ENCODE results near the gene SYT8.

The SYT8 gene

GRCh38 chr11:1843796-1844195 lies 9.0 kb downstream of the SYT8 start:
- no peak overlapping the region for H3K4me3 ChIP-seq (ENCODE audit: low read length)
- no peak for TF ChIP-seq CTCF (conservative IDR thresholded peaks at IDR 0.05; ENCODE audit: low read depth, low read length)
- DNase-seq (ENCODE audit: low read depth) = no peak

GRCh38 chr11:1844221-1845094 lies 9.7 kb downstream of the SYT8 start:
- no peak for TF ChIP-seq CTCF (conservative IDR thresholded peaks at IDR 0.05; ENCODE audit: low read depth, low read length)
- H3K4me3 ChIP-seq (ENCODE audit: low read length) = no peak overlapping the region
- no peak for DNase-seq (ENCODE audit: low read depth)

DNA sequence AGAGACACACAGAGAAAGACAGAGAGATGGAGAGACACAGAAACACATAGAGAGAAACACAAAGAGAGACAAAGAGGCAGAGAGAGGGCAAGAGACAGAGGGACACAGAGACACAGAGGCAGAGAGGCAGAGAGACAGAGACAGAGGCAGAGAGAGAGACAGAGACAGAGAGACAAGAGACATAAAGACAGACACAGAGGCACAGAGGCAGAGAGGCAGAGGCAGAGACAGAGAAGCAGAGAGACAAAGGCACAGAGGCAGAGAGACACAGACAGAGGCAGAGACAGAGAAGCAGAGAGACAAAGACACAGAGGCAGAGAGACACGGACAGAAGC lies 10.3 kb downstream of the SYT8 start:
- DNase-seq (ENCODE audit: low read depth) = no peak
- TF ChIP-seq CTCF (conservative IDR thresholded peaks at IDR 0.05; ENCODE audit: low read depth, low read length) = no peak
- H3K4me3 ChIP-seq (ENCODE audit: low read length) = no peak overlapping the region

DNA sequence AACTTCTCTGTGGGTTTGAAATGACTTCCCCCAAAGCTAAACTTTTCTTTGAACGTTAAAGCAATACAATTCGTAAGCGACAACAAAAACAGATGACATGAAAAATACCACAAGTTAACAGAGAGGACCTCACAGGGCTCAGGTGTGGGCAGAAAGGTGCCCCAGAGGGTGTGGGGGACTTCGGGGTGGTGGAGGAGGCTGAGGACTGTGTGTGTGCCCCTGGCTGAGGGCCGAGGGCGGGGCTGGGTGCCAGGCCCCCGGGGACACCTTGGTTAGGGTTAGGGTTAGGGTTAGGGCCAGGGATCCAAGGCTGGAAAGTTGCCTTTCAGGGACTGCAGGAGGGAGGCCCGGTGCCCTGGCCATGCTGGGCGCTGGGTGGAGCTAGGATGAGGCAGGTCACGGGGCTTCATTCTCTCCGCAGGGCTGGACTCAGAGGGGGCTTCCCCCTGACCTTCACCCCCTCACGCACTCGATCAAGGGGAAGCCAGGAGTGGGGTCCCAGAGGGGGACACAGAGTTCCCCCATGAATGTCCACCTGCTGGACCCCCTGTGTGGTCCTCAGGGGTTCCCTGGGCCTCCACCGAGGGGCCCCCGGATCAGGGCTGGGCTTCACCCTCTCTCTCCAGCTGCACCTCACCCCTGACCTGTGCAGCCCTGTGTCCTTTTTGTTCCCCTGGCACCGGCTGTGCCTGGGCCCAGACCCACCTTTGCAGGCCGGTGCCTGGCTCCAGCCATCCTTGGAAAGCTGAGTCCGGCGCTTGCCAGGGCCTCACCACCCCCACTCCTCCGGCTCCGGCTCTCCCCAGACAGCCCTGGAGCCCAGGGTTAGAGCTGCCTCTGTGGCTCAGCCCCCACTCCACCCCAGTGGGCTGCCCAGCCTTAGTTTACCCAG lies 11.0 kb downstream of the SYT8 start:
- no peak for DNase-seq (ENCODE audit: low read depth)
- H3K4me3 ChIP-seq (ENCODE audit: low read length) = no peak overlapping the region
- no peak for TF ChIP-seq CTCF (conservative IDR thresholded peaks at IDR 0.05; ENCODE audit: low read depth, low read length)

DNA sequence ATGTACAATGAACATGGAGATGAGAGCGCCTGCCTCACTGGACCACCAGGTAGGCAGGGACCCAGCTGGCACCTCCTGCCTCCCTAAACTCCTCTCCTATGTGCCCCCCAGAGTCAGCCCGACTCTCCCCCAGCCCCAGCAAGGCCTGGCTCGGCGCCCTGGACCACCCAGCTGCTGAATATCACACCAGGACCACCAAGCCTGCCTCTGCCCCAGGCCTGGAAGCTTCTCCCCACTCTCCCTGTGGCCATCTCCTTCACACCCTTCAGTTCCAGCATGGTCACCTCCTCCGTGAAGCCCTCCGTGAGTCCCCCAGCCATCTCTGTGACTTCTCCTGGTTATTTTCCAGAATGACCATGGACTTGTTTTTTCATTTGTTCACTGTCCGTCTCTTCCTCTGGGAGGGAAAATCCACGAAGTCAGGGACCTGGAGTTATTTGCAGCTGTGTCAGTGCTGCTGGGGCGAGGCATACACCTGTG lies 11.7 kb downstream of the SYT8 start:
- no peak overlapping the region for H3K4me3 ChIP-seq (ENCODE audit: low read length)
- TF ChIP-seq CTCF (conservative IDR thresholded peaks at IDR 0.05; ENCODE audit: low read depth, low read length) = no peak
- DNase-seq (ENCODE audit: low read depth) = no peak

- no peak for TF ChIP-seq CTCF (conservative IDR thresholded peaks at IDR 0.05; ENCODE audit: low read depth, low read length)
- no peak for DNase-seq (ENCODE audit: low read depth)
- no peak overlapping the region for H3K4me3 ChIP-seq (ENCODE audit: low read length)
Measured at GRCh38 chr11:1847006-1847735, 12.4 kb downstream of the SYT8 start.
